HT-29 (cell line): Measurements from ENCODE around the gene ZNF808. TPM values are rescaled to one million over a fixed set of nuclear protein-coding genes. Genes with fewer than 3 reads are reported as not detected.
"Not testable (repeated sequence)": the region's sequence is repeated elsewhere in the genome, so short reads cannot be mapped to it uniquely, and the experiment has no call there.

ENCODE experiments used
- DNase-seq: peaks from one replicate; pipeline ENCODE4 v3.0.0-alpha.2; 2015; ENCODE audit warnings: low spot score
- total RNA-seq: library from RNA; depleted of rRNA; stranded (reverse); fragments of >200 nt; shearing (Covaris generic); gene quantifications from 2 replicates; pipeline ENCODE4 v1.2.3, GENCODE V29; 2014

ZNF808 gene
- total RNA-seq, 1 experiment from 2014 or later: 2.1 TPM

DNA sequence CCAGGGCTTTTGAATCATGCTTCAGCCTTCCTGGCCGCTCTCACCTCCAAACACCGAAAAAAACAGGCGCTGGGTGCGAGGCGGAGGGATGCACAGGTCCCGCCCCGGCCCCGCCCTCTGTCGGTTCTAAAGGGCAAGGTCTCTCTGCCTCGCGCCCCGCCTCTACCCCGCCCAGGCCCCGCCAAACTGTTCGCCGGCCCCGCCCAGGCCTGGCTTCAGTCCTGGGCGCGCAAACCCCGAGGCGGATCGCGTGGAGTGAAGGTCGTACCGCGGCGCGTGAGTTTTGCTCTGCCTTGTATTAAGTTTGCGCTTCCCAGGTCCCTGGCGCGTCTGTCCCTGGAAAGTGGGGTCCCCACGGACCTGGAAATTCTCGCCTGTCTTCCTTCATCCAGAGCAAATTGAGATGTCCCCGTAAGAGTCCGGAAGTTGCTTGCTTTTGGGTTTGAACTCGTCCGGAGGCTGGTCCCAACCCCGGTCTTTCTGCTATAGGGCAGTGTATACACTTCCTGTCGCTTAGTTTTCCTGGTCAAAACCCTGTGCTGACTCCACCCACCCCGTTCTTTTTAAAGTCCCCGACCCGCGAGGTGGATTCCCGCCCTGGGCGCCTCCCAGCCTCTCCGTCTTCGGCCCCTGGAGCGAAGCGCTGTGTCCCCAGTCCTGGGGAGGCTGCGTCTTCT lies 8.4 kb downstream of the ZNF808 start:
- no peak for DNase-seq

DNA sequence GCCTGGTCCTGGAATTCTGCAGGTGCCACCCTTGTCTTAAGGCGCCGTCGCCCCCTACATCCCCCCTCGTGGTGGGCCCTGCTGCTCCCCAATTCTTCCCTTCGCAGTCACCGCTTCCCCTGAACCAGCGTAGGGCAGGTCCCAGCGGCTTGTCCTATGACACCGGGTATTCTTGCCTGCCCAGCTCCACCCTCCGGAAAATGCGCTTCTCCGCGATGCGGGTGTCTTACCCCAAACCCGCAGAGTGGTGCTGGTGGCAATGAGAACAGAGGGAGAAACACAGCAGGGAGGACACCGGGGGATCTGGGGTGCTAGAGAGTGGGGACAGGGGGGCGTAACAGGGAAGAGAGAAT lies 9.0 kb downstream of the ZNF808 start:
- no peak for DNase-seq

- DNase-seq: not testable (repeated sequence)
Measured at GRCh38 chr19:52538815-52539214, 11.3 kb downstream of the ZNF808 start.

GRCh38 chr19:52541176-52541575 lies 13.7 kb downstream of the ZNF808 start:
- not testable (repeated sequence) for DNase-seq

DNA sequence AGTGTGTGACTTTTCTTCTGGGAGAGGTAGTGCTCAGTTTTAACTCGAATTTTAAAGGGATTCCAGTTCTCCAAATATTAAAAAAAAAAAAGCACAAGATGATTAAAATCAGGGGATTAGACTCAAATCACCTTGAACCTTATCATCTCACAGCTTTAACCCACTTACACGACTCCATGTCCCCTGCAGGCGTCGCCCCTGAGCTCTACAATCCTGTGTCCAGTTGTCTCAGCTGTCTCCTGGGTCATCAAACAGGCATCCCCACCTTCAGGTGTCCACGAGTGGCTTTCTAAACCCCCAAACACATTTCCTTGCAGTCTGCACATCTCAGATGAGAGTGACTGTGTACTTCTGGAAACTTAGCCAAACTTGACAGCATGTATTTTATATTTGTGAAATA lies 14.1 kb downstream of the ZNF808 start:
- DNase-seq: no peak

- DNase-seq: not testable (repeated sequence)
Measured at GRCh38 chr19:52542541-52542940, 15.1 kb downstream of the ZNF808 start.

GRCh38 chr19:52542984-52543664 lies 15.7 kb downstream of the ZNF808 start:
- DNase-seq: no peak

DNA sequence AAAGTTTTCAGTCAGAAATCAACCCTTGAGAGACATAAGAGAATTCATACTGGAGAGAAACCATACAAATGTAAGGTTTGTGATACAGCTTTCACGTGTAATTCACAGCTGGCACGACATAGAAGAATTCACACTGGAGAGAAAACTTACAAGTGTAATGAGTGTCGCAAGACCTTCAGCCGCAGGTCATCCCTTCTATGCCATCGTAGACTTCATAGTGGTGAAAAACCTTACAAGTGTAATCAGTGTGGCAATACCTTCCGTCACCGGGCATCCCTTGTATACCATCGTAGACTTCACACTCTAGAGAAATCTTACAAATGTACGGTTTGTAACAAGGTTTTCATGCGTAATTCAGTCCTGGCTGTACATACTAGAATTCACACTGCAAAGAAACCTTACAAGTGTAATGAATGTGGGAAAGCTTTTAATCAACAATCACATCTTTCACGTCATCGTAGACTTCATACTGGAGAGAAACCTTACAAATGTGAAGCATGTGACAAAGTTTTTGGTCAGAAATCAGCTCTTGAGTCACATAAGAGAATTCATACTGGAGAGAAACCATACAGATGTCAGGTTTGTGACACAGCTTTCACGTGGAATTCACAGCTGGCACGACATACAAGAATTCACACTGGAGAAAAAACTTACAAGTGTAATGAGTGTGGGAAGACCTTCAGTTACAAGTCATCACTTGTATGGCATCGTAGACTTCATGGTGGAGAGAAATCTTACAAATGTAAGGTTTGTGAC lies 26.9 kb downstream of the ZNF808 start:
- no peak for DNase-seq

DNA sequence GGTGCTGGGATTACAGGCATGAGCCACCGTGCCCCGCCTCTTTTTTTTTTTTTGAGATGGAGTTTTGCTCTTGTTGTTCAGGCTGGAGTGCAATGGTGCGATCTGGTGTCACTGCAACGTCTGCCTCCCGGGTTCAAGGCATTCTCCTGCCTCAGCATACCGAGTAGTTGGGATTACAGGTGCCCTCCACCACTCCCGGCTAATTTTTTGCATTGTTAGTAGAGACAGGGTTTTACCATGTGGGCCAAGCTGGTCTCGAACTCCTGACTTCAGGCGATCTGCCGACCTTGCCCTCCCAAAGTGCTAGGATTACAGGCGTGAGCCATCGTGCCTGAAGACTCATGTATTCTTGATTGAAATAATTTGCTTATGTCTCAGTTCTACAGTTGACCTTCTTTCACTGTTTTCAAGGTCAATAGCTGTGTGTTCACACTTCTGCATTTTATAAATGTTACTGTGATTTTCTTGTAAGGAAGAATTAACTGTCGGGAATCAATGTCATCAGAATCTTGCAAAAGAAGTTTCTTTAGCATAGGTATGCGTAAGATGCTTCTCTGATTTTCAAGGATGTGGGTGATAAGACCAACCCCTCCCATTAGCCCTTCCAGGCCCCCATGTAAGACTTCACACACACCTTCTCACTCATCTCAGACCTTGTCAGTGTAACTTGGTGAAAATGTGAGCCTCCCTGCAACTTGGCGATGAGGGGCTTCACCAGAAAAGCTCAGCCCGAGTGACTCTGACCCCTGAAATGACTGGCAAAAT lies 29.9 kb downstream of the ZNF808 start:
- DNase-seq: no peak

DNA sequence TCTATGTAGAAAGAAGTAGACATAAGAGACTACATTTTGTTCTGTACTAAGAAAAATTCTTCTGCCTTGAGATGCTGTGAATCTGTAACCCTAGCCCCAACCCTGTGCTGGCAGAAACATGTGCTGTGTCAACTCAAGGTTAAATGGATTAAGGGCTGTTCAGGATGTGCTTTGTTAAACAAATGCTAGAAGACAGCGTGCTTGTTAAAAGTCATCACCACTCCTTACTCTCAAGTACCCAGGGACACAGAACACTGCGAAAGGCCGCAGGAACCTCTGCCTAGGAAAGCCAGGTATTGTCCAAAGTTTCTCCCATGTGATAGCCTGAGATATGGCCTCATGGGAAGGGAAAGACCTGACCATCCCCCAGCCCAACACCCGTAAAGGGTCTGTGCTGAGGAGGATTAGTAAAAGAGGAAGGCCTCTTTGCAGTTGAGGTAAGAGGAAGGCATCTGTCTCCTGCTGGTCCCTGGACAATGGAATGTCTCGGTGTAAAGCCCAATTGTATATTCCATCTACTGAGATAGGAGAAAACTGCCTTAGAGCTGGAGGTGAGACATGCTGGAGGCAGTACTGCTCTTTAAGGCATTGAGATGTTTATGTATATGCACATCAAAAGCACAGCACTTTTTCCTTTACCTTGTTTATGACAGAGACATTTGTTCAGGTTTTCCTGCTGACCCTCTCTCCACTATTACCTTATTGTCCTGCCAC lies 31.4 kb downstream of the ZNF808 start:
- DNase-seq: not testable (repeated sequence)

DNA sequence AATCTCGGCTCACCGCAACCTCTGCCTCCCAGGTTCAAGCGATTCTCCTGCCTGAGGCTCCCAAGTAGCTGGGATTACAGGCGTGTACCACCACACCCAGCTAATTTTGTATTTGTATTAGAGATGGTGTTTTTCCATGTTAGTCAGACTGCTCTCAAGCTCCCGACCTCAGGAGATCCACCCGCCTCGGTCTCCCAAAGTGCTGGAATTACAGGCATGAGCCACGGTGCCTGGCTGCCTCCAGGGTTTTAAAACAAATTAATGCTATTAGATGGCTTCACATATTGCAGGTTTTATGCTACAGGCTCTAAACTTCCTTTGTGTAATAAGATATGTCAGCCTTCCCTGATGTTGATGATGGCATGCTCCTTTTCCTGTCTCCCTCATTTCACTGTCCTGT lies 34.1 kb downstream of the ZNF808 start:
- DNase-seq: not testable (repeated sequence)

DNA sequence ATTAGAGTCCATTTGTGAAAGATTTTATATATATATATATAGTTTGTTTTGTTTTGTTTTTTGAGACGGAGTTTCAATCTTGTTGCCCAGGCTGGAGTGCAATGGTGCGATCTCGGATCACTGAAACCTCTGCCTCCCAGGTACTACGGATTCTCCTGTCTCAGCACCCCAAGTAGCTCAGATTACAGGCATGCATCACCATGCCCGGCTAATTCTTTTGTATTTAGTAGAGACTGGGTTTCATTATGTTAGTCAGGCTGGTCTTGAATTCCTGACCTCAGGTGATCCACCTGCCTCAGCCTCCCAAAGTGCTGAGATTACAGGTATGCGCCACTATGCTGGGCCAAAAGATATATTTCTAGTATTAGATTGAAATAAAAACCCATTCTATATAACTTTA lies 38.7 kb downstream of the ZNF808 start:
- no peak for DNase-seq

DNA sequence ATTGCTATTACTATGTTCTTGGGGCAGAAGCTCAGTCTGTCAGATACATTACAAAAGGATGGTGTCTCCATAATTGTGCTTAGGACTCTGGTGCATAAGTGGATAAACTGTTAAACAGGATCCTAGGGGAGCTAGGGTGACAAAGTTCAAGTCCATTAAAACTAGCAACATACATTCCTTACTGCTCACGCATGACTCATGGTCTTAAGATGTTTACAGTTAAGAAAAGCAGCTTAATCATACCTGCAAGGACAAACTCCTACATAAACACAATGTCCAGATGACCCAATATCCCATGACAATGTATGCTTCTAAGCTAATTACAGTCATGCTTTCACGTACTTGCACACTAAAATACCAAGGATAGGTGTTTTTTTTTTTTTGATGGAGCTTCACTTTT lies 39.1 kb downstream of the ZNF808 start:
- DNase-seq: peak; percentile 4

GRCh38 chr19:52567921-52568320 lies 40.5 kb downstream of the ZNF808 start:
- no peak for DNase-seq

- not testable (repeated sequence) for DNase-seq
Measured at GRCh38 chr19:52569638-52569999, 42.2 kb downstream of the ZNF808 start.

DNA sequence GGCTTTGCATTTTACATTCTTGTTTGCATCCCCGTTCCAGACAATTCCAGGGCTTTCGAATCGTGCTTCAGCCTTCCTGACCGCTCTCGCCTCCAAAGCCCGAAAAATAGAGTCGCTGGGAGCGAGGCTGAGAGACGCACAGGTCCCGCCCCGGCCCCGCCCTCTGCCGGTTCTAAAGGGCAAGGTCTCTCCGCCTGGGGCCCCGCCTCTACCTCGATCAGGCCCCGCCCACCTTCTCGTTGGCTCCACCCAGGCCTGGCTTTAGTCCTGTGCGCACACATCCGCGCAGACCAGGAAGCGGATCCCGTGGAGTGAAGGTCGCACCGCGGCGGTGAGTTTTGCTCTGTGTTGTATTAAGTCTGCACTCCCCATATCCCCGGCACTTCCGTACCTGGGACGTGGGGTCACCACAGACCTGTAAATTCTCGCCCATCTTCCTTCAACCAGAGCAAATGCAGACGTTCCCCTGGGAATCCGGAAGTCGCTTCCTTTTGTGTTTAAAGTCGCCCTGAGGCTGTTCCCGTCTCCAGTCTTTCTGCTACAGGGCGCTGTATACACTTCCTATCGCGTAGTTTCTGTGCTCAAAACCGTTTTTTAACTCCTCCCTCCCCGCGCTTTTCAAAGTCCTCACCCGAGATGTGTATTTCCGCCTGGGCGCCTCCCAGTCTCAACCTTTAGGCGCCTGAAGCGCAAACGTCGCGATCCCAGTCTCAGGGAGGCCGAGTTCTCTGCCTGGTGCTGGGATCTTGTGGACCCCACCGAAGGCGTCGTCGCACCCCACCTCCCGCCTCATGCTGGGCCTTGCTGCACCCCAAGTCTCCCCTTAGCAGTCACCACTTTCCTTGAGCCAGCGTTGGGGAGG lies 42.8 kb downstream of the ZNF808 start, which contains the start of gene ZNF701:
ZNF701 (plus strand) TSS at position 288 of the 862 bp plus-strand sequence. CDS start 3,861 bp downstream, outside the sequence.
- no peak for DNase-seq

DNA sequence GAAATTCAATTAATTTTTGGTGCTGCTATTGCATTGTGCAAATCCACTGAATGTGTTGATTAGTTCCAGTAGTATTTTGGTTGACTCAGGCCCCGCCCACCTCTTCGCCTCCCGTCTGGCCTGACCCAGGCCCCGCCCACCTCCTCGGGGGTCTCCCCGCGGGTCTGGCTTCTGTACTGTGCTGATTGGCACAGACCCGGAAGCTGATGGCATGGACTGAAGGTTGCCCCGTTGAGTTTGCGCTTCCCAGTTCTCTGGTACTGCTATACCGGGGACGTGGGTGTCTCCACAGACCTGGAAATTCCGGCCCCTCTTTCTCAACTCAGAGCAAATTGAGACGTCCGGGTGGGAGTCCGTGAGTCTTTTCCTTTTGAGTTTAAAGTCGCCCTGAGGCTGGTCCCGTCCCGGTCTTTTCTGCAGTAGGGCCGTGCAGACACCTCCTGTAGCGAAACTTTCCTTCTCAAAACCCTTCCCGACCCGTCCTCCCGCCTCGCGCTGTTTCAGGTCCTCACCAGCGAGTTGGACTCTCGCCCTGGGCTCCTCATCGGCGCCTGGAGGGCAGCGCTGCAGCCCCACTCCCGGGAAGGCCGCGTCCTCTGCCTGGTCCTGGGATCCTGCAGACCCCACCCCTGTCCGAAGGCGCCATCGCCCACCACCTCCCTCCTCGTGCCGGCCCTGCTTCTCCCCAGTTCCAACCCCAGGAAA lies 57.4 kb downstream of the ZNF808 start:
- DNase-seq: no peak

DNA sequence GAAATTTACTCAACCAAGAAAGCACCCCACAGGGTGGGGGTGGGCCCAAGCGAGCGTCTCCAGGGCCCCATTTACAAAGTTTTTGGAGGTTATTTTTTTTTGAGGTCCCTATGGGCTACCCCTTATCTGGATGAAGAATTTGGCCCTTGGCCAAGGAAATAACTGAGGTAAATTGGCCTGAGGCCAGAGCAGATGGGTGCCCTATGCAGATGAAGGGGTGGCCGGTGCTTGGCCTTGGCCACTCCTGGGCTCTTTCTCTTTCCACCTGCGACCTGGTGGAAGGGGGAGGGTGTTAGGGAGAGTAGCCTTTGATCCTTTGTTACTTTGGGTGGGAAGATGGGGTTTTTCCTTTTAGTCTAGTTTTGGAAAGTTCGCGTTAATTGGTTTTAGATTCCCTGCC lies 58.1 kb downstream of the ZNF808 start:
- DNase-seq: no peak

- DNase-seq: no peak
Measured at GRCh38 chr19:52590728-52591127, 63.3 kb downstream of the ZNF808 start.

DNA sequence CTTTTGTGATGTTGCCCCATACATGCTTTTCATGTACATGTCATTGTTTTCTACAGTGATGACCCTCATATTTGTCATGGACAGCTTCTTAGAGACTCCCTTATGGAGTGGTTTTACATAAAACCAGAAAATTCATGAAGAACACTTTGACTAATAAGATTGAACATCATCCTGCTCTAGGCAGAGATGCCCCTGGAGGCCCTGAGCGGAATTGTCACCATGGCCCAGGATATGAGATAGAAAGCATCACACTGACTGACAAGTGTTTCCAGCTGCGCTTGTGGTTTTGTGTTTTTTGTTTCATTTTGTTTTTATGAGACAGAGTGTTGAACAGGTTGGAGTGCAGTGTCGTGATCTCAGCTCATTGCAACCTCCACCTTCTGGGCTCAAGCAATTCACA lies 64.8 kb downstream of the ZNF808 start:
- DNase-seq: no peak
